Activated naive CD4-positive, alpha-beta T cell treated with anti-CD3 and anti-CD28 coated beads for 36 hours (primary cell): Measurements from ENCODE around the gene STK10. TPM values are rescaled to one million over a fixed set of nuclear protein-coding genes. Genes with fewer than 3 reads are reported as not detected.
A peak's percentile ranks its signal among the peaks of the same experiment; 100 is the strongest.

Experiments
- CTCF ChIA-PET: fragments of 350-600 bp; sonication (Branson Sonifier 250); formaldehyde crosslinking; loops from one replicate; lab custom pipeline; 2021; ENCODE audit warnings: antibody characterized with exemption; lab: Charles Lee
- DNase-seq: peaks from one replicate; pipeline ENCODE4 v3.0.0-alpha.2; 2020
- H3K27ac Mint-ChIP-seq: one replicate; pipeline ENCODE4 v1.8.0; 2021; ENCODE audit warnings: mild to moderate bottlenecking, mixed read lengths
- H3K27me3 Mint-ChIP-seq: one replicate; pipeline ENCODE4 v1.8.0; 2021; ENCODE audit warnings: low read depth, mixed read lengths
- H3K36me3 Mint-ChIP-seq: one replicate; pipeline ENCODE4 v1.8.0; 2021; ENCODE audit warnings: low read depth, mixed read lengths
- H3K4me1 Mint-ChIP-seq: one replicate; pipeline ENCODE4 v1.8.0; 2021; ENCODE audit warnings: low read depth, mixed read lengths
- H3K4me3 Mint-ChIP-seq: one replicate; pipeline ENCODE4 v1.8.0; 2021; ENCODE audit warnings: mild to moderate bottlenecking, moderate library complexity, mixed read lengths
- H3K9me3 Mint-ChIP-seq: one replicate; pipeline ENCODE4 v1.8.0; 2021; ENCODE audit warnings: mixed read lengths
- intact Hi-C: fragments of 100-400 bp; cut with micrococcal nuclease; formaldehyde crosslinking; loops from one replicate; pipeline ENCODE4 v1.15.1; 2023
- total RNA-seq, 2 experiments: library from RNA; stranded (reverse); gene quantifications; one replicate each; pipeline ENCODE4 v1.2.3, GENCODE V29; 2021

STK10 gene
- total RNA-seq, 2 experiments from 2014 or later, result 44.7 to 55.1 TPM

DNA sequence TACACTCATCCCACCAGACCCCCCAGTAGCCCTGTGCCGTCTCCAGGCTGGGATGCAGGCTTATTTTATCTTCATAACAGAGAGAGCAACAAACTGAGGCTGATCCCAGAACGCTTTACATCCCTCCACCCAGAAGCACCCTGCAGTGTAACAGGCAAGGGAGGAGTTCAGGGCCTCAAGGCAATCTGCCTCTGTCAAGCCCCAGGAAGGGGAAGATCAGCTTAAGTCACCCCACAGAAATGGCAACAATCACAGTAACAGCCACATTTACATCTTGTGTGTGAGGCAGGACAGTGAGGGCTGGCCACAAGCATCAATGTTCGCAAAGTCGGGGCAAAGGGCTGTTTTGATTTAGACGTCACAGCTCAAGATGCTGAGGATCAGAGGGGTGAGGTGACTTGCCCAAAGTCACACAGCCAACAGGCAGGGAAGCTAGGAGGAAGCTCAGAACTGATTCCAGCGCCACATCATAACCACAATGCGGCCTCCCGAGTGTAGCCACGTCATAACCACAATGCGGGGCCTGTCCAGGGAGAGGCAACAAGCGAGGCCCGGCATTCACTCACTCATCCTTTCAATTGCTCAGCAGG, 14.4 kb downstream of the STK10 start:
- Mint-ChIP-seq H3K4me3 (peak overlapping the region; percentile 89), H3K27me3 (no peaks in the 10 kb centered on the region), H3K4me1 (peaks cover 90% of the 10 kb centered on the region), H3K9me3 (no peaks in the 10 kb centered on the region), H3K27ac (peak overlapping the region; percentile 94), H3K36me3 (peaks cover 18% of the 10 kb centered on the region)
- CTCF ChIA-PET, result interaction anchor here (0.6 to 4.9 kb wide), 12 partner anchors 10 to 167 kb away, joined by 3 to 54 read pairs (median 7); partner anchors contain the start of genes FBXW11 and STK10
- DNase-seq, result peak; percentile 97
- intact Hi-C loops, result loop anchor here (1.0 to 10.0 kb wide), 6 partner anchors 62 to 1879 kb away; partner anchors contain the start of genes CREBRF and LCP2

DNA sequence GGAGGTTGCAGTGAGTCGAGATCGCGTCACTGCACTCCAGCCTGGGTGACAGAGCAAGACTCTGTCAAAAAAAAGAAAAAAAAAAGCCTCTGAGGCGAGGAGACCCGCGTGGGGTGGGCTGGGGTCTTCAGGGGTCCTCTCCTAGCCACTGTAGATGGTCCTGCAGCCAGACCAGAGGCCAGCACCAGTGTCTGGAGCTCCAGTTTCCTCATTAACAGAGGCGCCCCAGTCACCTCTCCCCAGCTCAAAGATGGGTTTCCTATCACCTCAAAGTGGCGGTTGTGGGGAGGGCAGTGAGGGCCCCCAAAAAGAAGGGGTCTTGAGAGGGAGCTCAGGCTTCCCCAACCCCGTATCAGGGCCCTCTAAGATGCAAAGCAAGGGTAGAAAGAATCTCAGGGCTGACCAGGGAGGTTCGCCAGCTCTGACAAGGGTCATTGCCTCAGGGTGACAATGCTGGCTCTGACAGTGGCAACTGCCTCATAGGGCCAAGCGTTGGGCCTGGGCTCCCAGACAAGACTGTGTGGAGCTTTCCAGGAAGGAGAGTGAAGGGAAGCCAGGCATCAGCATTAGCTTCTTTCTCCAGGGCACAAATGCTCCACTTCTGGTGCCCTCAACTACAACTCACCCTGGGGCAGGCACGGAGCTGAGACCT, 15.0 kb downstream of the STK10 start:
- peak overlapping the region; percentile 89 for H3K4me3 Mint-ChIP-seq
- intact Hi-C loops, result loop anchor here (10.0 kb wide), 2 partner anchors 1838 to 1878 kb away; partner anchors contain the start of gene LCP2
- peaks cover 90% of the 10 kb centered on the region for H3K4me1 Mint-ChIP-seq
- no peak for DNase-seq
- no peaks in the 10 kb centered on the region for H3K9me3 Mint-ChIP-seq
- no peaks in the 10 kb centered on the region for H3K27me3 Mint-ChIP-seq
- H3K27ac Mint-ChIP-seq, result peak overlapping the region; percentile 94
- H3K36me3 Mint-ChIP-seq, result peaks cover 14% of the 10 kb centered on the region
- CTCF ChIA-PET, result interaction anchor here (1.0 to 4.9 kb wide), 10 partner anchors 10 to 166 kb away, joined by 3 to 54 read pairs (median 9); partner anchors contain the start of genes FBXW11 and STK10

DNA sequence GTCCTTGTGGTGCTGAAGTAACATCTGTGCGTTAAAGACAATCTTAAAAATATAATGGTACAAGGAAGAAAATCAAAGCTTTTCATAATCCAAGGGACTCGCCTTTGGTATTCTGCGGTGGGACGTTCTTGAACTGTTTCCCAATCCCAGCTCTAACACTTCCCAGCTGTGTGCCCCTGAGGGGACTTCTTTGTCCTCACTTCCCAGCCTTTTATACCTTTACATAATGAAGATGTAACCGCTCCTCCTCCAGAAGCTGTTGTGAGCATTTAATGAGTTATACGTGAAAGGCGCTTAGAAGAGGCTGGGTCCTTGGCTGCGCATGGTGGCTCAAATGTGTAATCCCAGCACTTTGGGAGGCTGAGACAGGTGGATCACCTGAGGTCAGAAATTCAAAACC, 16.9 kb downstream of the STK10 start:
- intact Hi-C loops, result loop anchor here (10.0 kb wide), 2 partner anchors 1836 to 1876 kb away; partner anchors contain the start of gene LCP2
- no peaks in the 10 kb centered on the region for H3K27me3 Mint-ChIP-seq
- DNase-seq, result no peak
- CTCF ChIA-PET, result interaction anchor here (0.6 to 1.8 kb wide), 3 partner anchors 9 to 108 kb away, joined by 3 to 6 read pairs (median 4); no protein-coding TSS in a partner anchor
- peaks cover 14% of the 10 kb centered on the region for H3K36me3 Mint-ChIP-seq
- no peaks in the 10 kb centered on the region for H3K9me3 Mint-ChIP-seq
- no peak overlapping the region for H3K27ac Mint-ChIP-seq
- peaks cover 84% of the 10 kb centered on the region for H3K4me1 Mint-ChIP-seq
- H3K4me3 Mint-ChIP-seq, result no peak overlapping the region

DNA sequence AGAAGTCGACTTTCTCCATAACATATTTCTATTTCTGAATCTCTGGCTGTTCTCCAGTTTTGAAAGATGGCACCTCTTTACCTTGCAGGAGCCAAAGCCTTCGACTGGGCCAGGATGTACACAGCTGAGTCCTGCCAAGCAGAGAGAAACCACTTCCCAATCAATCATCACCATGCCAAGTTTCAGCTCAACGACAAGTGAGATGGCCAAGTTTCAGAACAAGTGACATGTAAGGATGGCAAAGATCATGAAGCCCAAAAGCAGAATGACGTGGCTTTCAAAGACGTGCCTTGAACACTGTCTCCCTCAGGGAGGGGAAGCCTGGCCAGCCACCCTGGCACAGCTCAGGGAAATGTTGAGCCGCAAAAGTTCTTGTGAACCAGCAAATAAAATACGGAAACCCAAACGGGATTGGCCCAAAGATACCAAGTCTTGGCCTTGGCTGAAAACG, 17.7 kb downstream of the STK10 start:
- intact Hi-C loops, result loop anchor here (10.0 kb wide), 2 partner anchors 1835 to 1875 kb away; partner anchors contain the start of gene LCP2
- Mint-ChIP-seq H3K27me3 (no peaks in the 10 kb centered on the region), H3K27ac (peak overlapping the region; percentile 59)

DNA sequence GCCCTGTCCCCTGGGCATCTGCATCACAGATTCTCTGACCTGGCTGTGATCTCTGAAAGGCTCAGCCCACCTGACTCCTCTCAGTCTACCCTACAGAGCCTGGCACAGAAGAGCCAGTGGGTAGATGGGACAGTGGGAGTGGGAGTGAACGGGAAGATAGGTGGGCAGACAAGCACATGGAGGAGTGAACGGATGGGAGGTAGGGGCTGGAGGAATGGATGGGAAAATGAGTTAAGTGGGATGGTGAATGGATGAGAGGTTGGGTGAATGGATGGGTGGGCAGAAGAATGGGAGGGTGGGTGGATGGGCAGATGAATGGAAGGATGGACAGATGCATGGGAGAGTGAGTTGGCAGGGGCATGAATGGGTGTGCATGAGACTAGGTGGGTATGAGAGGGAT, 18.8 kb downstream of the STK10 start:
- intact Hi-C loops, result no loop called here
- H3K36me3 Mint-ChIP-seq, result peaks cover 14% of the 10 kb centered on the region
- no peak for DNase-seq
- CTCF ChIA-PET, result interaction anchor here (0.8 to 1.2 kb wide), 3 partner anchors 11 to 63 kb away, joined by 3 to 4 read pairs (median 3); no protein-coding TSS in a partner anchor
- no peak overlapping the region for H3K4me3 Mint-ChIP-seq
- no peak overlapping the region for H3K27ac Mint-ChIP-seq
- H3K4me1 Mint-ChIP-seq, result peaks cover 83% of the 10 kb centered on the region
- H3K9me3 Mint-ChIP-seq, result no peaks in the 10 kb centered on the region
- H3K27me3 Mint-ChIP-seq, result no peaks in the 10 kb centered on the region

More for the DNA sequence above, 17.7 kb downstream of the STK10 start:
- H3K4me3 Mint-ChIP-seq, result no peak overlapping the region
- peaks cover 86% of the 10 kb centered on the region for H3K4me1 Mint-ChIP-seq
- DNase-seq, result peak; percentile 34
- CTCF ChIA-PET, result interaction anchor here (1.8 kb wide), 1 partner anchor 8 kb away, joined by 6 read pairs; no protein-coding TSS in a partner anchor
- peaks cover 14% of the 10 kb centered on the region for H3K36me3 Mint-ChIP-seq
- H3K9me3 Mint-ChIP-seq, result no peaks in the 10 kb centered on the region

DNA sequence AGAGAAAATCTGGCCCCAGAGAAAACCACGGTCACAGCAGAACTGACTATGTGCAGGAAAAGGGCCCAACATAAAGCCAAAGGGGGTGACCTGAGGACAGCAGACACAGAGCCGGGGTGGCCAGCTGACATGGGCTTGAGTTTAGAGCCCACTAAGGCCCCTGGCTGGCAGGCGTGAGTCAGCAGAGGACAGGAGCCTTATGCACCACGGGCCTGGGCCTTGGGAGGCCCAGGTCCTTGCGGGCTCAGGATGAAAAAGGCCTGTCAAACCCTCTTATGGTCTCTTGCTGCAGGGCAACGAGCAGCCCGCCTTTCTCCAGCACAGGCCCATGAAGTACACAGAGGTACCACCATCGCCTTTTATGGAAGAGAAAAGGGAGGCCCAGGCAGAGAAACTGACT, 19.7 kb downstream of the STK10 start:
- intact Hi-C loops, result no loop called here
- Mint-ChIP-seq H3K4me1 (peaks cover 79% of the 10 kb centered on the region), H3K4me3 (no peak overlapping the region), H3K27ac (peak overlapping the region; percentile 56), H3K36me3 (peaks cover 8% of the 10 kb centered on the region), H3K27me3 (no peaks in the 10 kb centered on the region), H3K9me3 (no peaks in the 10 kb centered on the region)
- DNase-seq, result no peak
- CTCF ChIA-PET, result interaction anchor here (0.6 to 1.2 kb wide), 3 partner anchors 23 to 62 kb away, joined by 3 to 4 read pairs (median 3); no protein-coding TSS in a partner anchor

DNA sequence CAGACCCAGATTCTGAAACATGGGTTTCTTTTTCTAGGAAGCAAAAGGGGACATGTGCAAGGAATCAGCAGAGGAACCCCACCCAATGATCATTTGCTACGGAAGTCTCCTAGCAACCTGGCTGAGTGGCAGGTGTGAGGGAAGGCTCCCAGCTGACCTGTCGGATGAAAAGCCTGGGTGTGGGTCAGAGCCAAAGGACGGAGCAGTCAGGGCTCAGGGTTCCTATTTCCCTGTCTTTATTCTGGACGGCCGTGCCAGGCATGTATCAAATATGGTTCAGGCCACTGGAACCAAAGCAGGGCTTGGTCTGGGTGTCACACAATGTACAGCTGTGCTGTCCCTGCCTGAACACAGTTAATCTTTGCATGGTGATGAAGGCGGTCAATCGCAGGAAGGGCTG, 20.1 kb downstream of the STK10 start:
- Mint-ChIP-seq H3K27ac (no peak overlapping the region), H3K4me1 (peaks cover 80% of the 10 kb centered on the region), H3K36me3 (peaks cover 8% of the 10 kb centered on the region), H3K9me3 (no peaks in the 10 kb centered on the region), H3K27me3 (no peaks in the 10 kb centered on the region), H3K4me3 (no peak overlapping the region)
- intact Hi-C loops, result no loop called here
- no peak for DNase-seq
- CTCF ChIA-PET, result interaction anchor here (0.7 to 1.2 kb wide), 2 partner anchors 23 to 57 kb away, joined by 3 to 4 read pairs; no protein-coding TSS in a partner anchor

DNA sequence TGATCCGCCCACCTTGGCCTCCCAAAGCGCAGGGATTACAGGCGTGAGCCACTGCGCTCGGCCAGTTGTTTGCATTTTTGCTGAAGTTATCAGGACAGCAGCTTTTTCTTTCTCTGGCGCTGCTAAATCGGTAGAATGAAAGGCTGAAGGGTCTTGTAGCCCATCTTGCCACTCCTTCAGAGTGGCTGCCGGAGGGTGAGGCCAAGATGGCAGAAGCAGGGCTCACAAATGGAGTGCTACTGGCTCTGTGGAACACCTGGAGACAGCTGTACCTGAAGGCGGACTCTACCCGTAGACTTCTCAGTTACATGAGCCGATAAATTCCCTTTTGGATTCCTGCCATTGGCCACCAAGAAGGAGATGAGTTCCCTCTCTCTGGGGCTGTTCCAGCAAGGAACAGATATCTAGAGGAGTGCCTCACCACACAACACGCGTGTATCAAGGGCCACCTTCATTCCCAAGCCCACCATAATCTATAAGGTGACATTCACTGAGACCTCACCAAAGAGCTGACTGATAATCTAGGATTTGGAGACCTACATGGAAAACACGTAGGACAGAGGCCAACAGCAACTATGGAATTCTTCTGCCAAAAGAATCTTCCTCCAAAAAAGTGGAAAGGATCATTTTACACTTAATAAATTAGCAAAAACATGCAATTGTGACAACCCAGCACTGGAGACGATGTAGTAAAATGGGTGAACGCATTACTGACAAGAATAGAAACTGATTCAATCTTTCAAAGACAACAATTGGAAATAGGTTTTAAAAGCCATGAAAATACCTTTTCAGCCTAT, 21.8 kb downstream of the STK10 start:
- Mint-ChIP-seq H3K4me3 (no peak overlapping the region), H3K27ac (no peak overlapping the region), H3K9me3 (no peaks in the 10 kb centered on the region), H3K36me3 (peaks cover 8% of the 10 kb centered on the region), H3K27me3 (no peaks in the 10 kb centered on the region), H3K4me1 (peaks cover 79% of the 10 kb centered on the region)
- CTCF ChIA-PET, result no interaction called here
- DNase-seq, result no peak
- intact Hi-C loops, result no loop called here

DNA sequence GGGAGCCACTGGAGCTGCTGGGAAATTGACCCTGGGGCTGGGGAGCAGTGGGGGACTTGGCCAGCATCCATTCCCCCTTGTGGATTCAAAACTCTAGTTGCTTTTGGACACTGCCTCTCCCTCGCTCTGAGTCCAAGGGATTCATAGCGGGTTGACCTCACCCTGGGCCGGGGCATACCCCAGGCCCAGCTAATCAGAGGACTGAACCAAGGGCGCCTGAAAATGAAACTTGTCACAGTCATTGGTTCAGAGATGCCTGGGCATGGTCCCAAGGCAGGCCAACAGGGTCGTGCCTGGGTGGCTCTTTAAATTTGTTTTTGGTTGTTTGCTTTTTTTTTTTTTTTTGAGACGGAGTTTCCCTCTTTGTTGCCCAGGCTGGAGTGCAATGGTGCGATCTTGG, 22.6 kb downstream of the STK10 start:
- CTCF ChIA-PET, result interaction anchor here (1.9 to 4.5 kb wide), 2 partner anchors 8 to 23 kb away, joined by 6 to 21 read pairs; partner anchors contain the start of gene STK10
- no peak for DNase-seq
- Mint-ChIP-seq H3K4me1 (peaks cover 77% of the 10 kb centered on the region), H3K27ac (no peak overlapping the region), H3K36me3 (peaks cover 8% of the 10 kb centered on the region), H3K27me3 (no peaks in the 10 kb centered on the region), H3K4me3 (no peak overlapping the region), H3K9me3 (no peaks in the 10 kb centered on the region)
- intact Hi-C loops, result no loop called here

DNA sequence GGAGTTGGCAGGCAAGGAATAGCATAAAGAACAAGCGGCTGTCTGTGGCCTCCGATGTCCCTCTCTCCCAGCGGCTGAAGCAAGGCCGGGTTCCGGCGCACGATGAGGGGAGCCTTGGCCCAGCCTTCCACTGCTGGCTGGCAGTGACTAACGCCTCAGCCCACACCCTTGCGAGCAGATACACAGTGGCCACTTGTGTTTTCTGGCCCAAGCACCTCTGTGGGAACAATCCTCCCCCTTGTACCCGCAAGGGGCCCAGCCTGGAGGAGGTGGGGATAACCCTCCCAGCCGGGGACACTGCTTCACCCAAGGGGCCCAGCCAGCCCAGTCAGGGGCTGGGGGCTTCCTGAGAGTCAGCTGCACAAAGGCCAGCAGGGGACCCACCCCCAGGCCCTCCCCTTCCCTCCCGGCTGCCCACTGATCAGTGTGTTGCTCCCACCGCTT, 23.2 kb downstream of the STK10 start:
- H3K9me3 Mint-ChIP-seq, result no peaks in the 10 kb centered on the region
- H3K27ac Mint-ChIP-seq, result no peak overlapping the region
- CTCF ChIA-PET, result interaction anchor here (1.9 to 4.5 kb wide), 2 partner anchors 9 to 24 kb away, joined by 6 to 21 read pairs; partner anchors contain the start of gene STK10
- intact Hi-C loops, result loop anchor here (1.0 kb wide), 1 partner anchor 8 kb away; no protein-coding TSS in a partner anchor
- no peak for DNase-seq
- no peak overlapping the region for H3K4me3 Mint-ChIP-seq
- peaks cover 5% of the 10 kb centered on the region for H3K36me3 Mint-ChIP-seq
- H3K27me3 Mint-ChIP-seq, result no peaks in the 10 kb centered on the region
- peaks cover 76% of the 10 kb centered on the region for H3K4me1 Mint-ChIP-seq

DNA sequence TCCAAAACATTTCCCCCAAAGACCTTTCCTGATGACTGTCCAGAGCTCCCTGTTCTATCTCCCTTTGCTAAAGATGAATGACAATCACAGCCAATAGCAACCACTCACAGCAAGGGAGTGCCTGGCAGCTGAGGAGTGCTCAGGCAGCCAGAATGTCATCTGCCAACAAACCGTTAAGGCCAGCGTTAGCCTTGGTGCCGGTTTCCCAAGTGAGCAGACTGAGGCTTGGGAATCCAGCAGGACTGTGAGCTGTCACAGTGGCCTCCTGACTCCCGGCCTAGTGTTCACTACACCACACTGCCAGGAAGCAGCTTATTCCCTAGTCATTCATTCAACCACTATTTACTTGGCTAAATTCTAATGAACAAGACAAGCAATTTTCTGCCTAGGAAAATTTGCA, 24.7 kb downstream of the STK10 start:
- intact Hi-C loops, result no loop called here
- Mint-ChIP-seq H3K27ac (peak overlapping the region; percentile 36), H3K9me3 (no peaks in the 10 kb centered on the region), H3K36me3 (peaks cover 8% of the 10 kb centered on the region), H3K4me3 (no peak overlapping the region), H3K27me3 (no peaks in the 10 kb centered on the region), H3K4me1 (peaks cover 74% of the 10 kb centered on the region)
- DNase-seq, result no peak
- CTCF ChIA-PET, result interaction anchor here (1.1 to 4.5 kb wide), 2 partner anchors 10 to 25 kb away, joined by 4 to 21 read pairs; partner anchors contain the start of gene STK10
